ENCODE results near the gene TAS2R40.
A peak's percentile ranks its signal among the peaks of the same experiment; 100 is the strongest.

TAS2R40 gene

GRCh38 chr7:143225047-143225446, 3.2 kb downstream of the TAS2R40 start:
- Histone ChIP-seq H3K9ac (ENCODE audit: low read length) (no peak overlapping the region), H3K4me1 (ENCODE audit: insufficient read depth, low read length) (no peaks in the 10 kb centered on the region), H3K4me3 (ENCODE audit: low read depth in 1 of 2, low read length in 2 of 2) (no peak overlapping the region), H3K27me3 (ENCODE audit: control insufficient read depth in 1 of 2, insufficient read depth in 2 of 2, low read length in 2 of 2) (no peaks in the 10 kb centered on the region), H3K36me3 (ENCODE audit: insufficient read depth, low read length) (no peaks in the 10 kb centered on the region), H3K9me3 (ENCODE audit: low read length) (no peaks in the 10 kb centered on the region), H3K27ac (ENCODE audit: low read depth, low read length) (no peak overlapping the region)

GRCh38 chr7:143227806-143228205, 6.0 kb downstream of the TAS2R40 start:
- Histone ChIP-seq H3K27ac (ENCODE audit: low read depth, low read length) (no peak overlapping the region), H3K36me3 (ENCODE audit: insufficient read depth, low read length) (no peaks in the 10 kb centered on the region), H3K9ac (ENCODE audit: low read length) (no peak overlapping the region), H3K4me3 (ENCODE audit: low read depth in 1 of 2, low read length in 2 of 2) (no peak overlapping the region), H3K4me1 (ENCODE audit: insufficient read depth, low read length) (no peaks in the 10 kb centered on the region), H3K9me3 (ENCODE audit: low read length) (no peaks in the 10 kb centered on the region), H3K27me3 (ENCODE audit: control insufficient read depth in 1 of 2, insufficient read depth in 2 of 2, low read length in 2 of 2) (no peaks in the 10 kb centered on the region)

DNA sequence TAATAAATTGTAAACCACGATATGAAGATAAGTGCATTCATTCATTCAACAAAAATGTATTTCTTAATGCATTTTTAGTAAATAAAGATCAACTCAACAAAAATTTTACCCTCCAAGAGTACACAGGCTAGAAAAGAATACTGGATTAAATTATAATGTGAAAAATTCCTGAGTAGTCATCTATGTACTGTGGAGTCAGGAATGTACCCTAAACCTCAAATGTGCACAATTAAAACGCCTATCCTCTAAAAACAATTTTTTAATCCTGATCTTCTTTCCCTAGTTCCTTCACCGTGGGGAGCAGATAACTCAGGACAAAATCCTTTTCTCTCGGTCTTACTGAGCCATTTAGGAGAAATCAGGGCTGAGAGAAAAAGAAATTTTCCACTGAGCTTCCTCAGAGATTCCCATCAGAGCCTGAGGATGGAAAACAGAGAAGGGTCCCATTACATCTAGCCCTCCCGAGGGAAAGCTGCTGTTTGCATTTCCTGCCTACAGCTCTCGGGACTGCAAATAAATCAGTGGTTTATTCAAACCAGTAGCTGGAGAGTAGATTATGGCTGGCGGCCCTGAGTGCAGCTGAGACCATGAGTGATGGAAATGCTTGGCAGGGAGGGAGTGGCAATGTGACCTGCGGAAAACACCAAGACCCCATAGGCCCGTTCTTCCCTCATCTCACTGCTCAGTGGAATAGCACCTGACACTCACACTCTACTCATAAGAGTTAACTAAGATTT, 7.4 kb downstream of the TAS2R40 start:
- H3K9ac ChIP-seq (ENCODE audit: low read length), result no peak overlapping the region
- no peaks in the 10 kb centered on the region for H3K9me3 ChIP-seq (ENCODE audit: low read length)
- no peaks in the 10 kb centered on the region for H3K36me3 ChIP-seq (ENCODE audit: insufficient read depth, low read length)
- no peaks in the 10 kb centered on the region for H3K4me1 ChIP-seq (ENCODE audit: insufficient read depth, low read length)
- no peak overlapping the region for H3K27ac ChIP-seq (ENCODE audit: low read depth, low read length)
- H3K4me3 ChIP-seq (ENCODE audit: low read depth in 1 of 2, low read length in 2 of 2), result no peak overlapping the region
- no peaks in the 10 kb centered on the region for H3K27me3 ChIP-seq (ENCODE audit: control insufficient read depth in 1 of 2, insufficient read depth in 2 of 2, low read length in 2 of 2)

- Histone ChIP-seq H3K9ac (ENCODE audit: low read length) (no peak overlapping the region), H3K9me3 (ENCODE audit: low read length) (no peaks in the 10 kb centered on the region), H3K4me1 (ENCODE audit: insufficient read depth, low read length) (no peaks in the 10 kb centered on the region), H3K27ac (ENCODE audit: low read depth, low read length) (no peak overlapping the region), H3K4me3 (ENCODE audit: low read depth in 1 of 2, low read length in 2 of 2) (no peak overlapping the region), H3K36me3 (ENCODE audit: insufficient read depth, low read length) (no peaks in the 10 kb centered on the region), H3K27me3 (ENCODE audit: control insufficient read depth in 1 of 2, insufficient read depth in 2 of 2, low read length in 2 of 2) (no peaks in the 10 kb centered on the region)
Observed at GRCh38 chr7:143230602-143231457, 9.0 kb downstream of the TAS2R40 start.

GRCh38 chr7:143233816-143234532, 12.1 kb downstream of the TAS2R40 start:
- no peaks in the 10 kb centered on the region for H3K36me3 ChIP-seq (ENCODE audit: insufficient read depth, low read length)
- no peak overlapping the region for H3K27ac ChIP-seq (ENCODE audit: low read depth, low read length)
- H3K9me3 ChIP-seq (ENCODE audit: low read length), result no peaks in the 10 kb centered on the region
- no peaks in the 10 kb centered on the region for H3K4me1 ChIP-seq (ENCODE audit: insufficient read depth, low read length)
- H3K4me3 ChIP-seq (ENCODE audit: low read depth in 1 of 2, low read length in 2 of 2), result no peak overlapping the region
- H3K9ac ChIP-seq (ENCODE audit: low read length), result no peak overlapping the region
- H3K27me3 ChIP-seq (ENCODE audit: control insufficient read depth in 1 of 2, insufficient read depth in 2 of 2, low read length in 2 of 2), result no peaks in the 10 kb centered on the region

GRCh38 chr7:143234533-143234875, 12.7 kb downstream of the TAS2R40 start:
- no peak overlapping the region for H3K27ac ChIP-seq (ENCODE audit: low read depth, low read length)
- no peaks in the 10 kb centered on the region for H3K9me3 ChIP-seq (ENCODE audit: low read length)
- no peaks in the 10 kb centered on the region for H3K27me3 ChIP-seq (ENCODE audit: control insufficient read depth in 1 of 2, insufficient read depth in 2 of 2, low read length in 2 of 2)
- no peak overlapping the region for H3K9ac ChIP-seq (ENCODE audit: low read length)
- no peak overlapping the region for H3K4me3 ChIP-seq (ENCODE audit: low read depth in 1 of 2, low read length in 2 of 2)
- H3K36me3 ChIP-seq (ENCODE audit: insufficient read depth, low read length), result no peaks in the 10 kb centered on the region
- no peaks in the 10 kb centered on the region for H3K4me1 ChIP-seq (ENCODE audit: insufficient read depth, low read length)

DNA sequence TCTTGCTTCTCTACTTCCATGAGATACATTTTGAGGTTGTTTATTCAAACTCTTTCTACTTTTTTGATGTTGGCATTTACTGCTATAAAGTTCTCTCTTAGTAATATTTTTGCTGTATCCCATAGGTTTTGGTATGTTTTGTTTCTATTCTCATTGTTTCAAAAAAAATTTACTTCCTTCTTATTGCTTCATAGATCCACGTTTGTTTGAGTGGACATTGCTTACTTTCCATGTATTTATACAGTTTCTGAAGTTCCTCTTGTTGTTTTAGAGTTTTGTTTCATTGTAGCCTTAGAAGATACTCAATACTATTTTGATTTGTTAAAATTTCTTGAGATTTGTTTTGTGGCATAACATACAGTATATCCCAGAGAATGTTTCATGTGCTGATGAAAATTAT, 13.7 kb downstream of the TAS2R40 start:
- Histone ChIP-seq H3K36me3 (ENCODE audit: insufficient read depth, low read length) (no peaks in the 10 kb centered on the region), H3K9ac (ENCODE audit: low read length) (no peak overlapping the region), H3K4me1 (ENCODE audit: insufficient read depth, low read length) (no peaks in the 10 kb centered on the region), H3K27ac (ENCODE audit: low read depth, low read length) (no peak overlapping the region), H3K4me3 (ENCODE audit: low read depth in 1 of 2, low read length in 2 of 2) (no peak overlapping the region), H3K9me3 (ENCODE audit: low read length) (no peaks in the 10 kb centered on the region), H3K27me3 (ENCODE audit: control insufficient read depth in 1 of 2, insufficient read depth in 2 of 2, low read length in 2 of 2) (no peaks in the 10 kb centered on the region)

GRCh38 chr7:143236408-143236990, 14.7 kb downstream of the TAS2R40 start:
- H3K9me3 ChIP-seq (ENCODE audit: low read length), result no peaks in the 10 kb centered on the region
- H3K27me3 ChIP-seq (ENCODE audit: control insufficient read depth in 1 of 2, insufficient read depth in 2 of 2, low read length in 2 of 2), result no peaks in the 10 kb centered on the region
- no peaks in the 10 kb centered on the region for H3K36me3 ChIP-seq (ENCODE audit: insufficient read depth, low read length)
- H3K4me3 ChIP-seq (ENCODE audit: low read depth in 1 of 2, low read length in 2 of 2), result no peak overlapping the region
- H3K4me1 ChIP-seq (ENCODE audit: insufficient read depth, low read length), result peaks cover 4% of the 10 kb centered on the region
- no peak overlapping the region for H3K9ac ChIP-seq (ENCODE audit: low read length)
- H3K27ac ChIP-seq (ENCODE audit: low read depth, low read length), result no peak overlapping the region

- no peak overlapping the region for H3K4me3 ChIP-seq (ENCODE audit: low read depth in 1 of 2, low read length in 2 of 2)
- H3K36me3 ChIP-seq (ENCODE audit: insufficient read depth, low read length), result no peaks in the 10 kb centered on the region
- no peaks in the 10 kb centered on the region for H3K27me3 ChIP-seq (ENCODE audit: control insufficient read depth in 1 of 2, insufficient read depth in 2 of 2, low read length in 2 of 2)
- H3K4me1 ChIP-seq (ENCODE audit: insufficient read depth, low read length), result peaks cover 4% of the 10 kb centered on the region
- no peaks in the 10 kb centered on the region for H3K9me3 ChIP-seq (ENCODE audit: low read length)
- H3K9ac ChIP-seq (ENCODE audit: low read length), result no peak overlapping the region
- no peak overlapping the region for H3K27ac ChIP-seq (ENCODE audit: low read depth, low read length)
Observed at GRCh38 chr7:143237366-143237765, 15.5 kb downstream of the TAS2R40 start.

GRCh38 chr7:143238289-143238980, 16.6 kb downstream of the TAS2R40 start:
- Histone ChIP-seq H3K36me3 (ENCODE audit: insufficient read depth, low read length) (no peaks in the 10 kb centered on the region), H3K9me3 (ENCODE audit: low read length) (no peaks in the 10 kb centered on the region), H3K9ac (ENCODE audit: low read length) (no peak overlapping the region), H3K4me1 (ENCODE audit: insufficient read depth, low read length) (peaks cover 4% of the 10 kb centered on the region), H3K4me3 (ENCODE audit: low read depth in 1 of 2, low read length in 2 of 2) (no peak overlapping the region), H3K27me3 (ENCODE audit: control insufficient read depth in 1 of 2, insufficient read depth in 2 of 2, low read length in 2 of 2) (no peaks in the 10 kb centered on the region), H3K27ac (ENCODE audit: low read depth, low read length) (no peak overlapping the region)

GRCh38 chr7:143239813-143240212, 18.0 kb downstream of the TAS2R40 start:
- H3K27ac ChIP-seq (ENCODE audit: low read depth, low read length), result no peak overlapping the region
- H3K4me1 ChIP-seq (ENCODE audit: insufficient read depth, low read length), result peaks cover 4% of the 10 kb centered on the region
- H3K27me3 ChIP-seq (ENCODE audit: control insufficient read depth in 1 of 2, insufficient read depth in 2 of 2, low read length in 2 of 2), result no peaks in the 10 kb centered on the region

More at GRCh38 chr7:143239813-143240212, 18.0 kb downstream of the TAS2R40 start:
- Histone ChIP-seq H3K9ac (ENCODE audit: low read length) (peak overlapping the region; percentile 13), H3K4me3 (ENCODE audit: low read depth in 1 of 2, low read length in 2 of 2) (no peak overlapping the region), H3K36me3 (ENCODE audit: insufficient read depth, low read length) (no peaks in the 10 kb centered on the region), H3K9me3 (ENCODE audit: low read length) (no peaks in the 10 kb centered on the region)
